Frontal cortex (tissue), 4 donors: Measurements from ENCODE around the gene RRP7A. TPM values are rescaled to one million over a fixed set of nuclear protein-coding genes. Genes with fewer than 3 reads are reported as not detected.
A peak's percentile ranks its signal among the peaks of the same experiment; 100 is the strongest.
"Not testable (repeated sequence)": the region's sequence is repeated elsewhere in the genome, so short reads cannot be mapped to it uniquely, and the experiment has no call there.

Source experiments
- DNase-seq, 2 donors: peaks; one replicate each; pipeline ENCODE4 v3.0.0; 2012; ENCODE audit warnings: low spot score in 2 of 2
- FAIRE-seq: peaks from 2 replicates; lab custom pipeline; 2012; peaks lifted over from hg19 to GRCh38; lab: Jason Lieb, UNC
- total RNA-seq: library from RNA; depleted of rRNA; stranded (reverse); fragments of >200 nt; gene quantifications from one replicate; pipeline ENCODE4 v1.2.3, GENCODE V29; 2014
- donor health status: control.
- donor health status: control.
- donor health status: control.

Gene RRP7A
- total RNA-seq, 1 donor from 2014 or later = 17.9 TPM

DNA sequence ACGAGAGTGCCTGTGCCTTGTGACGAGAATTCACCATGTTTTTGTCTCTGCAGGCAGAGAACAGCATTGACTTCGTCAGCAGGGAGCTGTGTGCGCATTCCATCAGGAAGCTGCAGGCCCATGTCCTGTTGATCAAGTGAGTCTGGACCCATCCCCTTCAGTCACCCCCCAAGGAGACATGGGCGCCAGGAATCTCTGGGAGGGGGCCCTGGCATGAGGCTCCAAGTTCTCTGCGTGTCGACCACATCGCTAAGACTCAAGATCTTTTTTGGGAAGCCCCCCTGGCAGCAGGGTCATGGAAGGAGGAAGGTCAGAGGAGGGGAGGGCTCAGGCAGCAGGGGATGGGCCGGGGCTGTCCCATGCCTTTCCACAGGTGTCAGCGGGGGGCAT is 10.6 kb downstream of the RRP7A start:
- not testable (repeated sequence) for DNase-seq, FAIRE-seq

DNA sequence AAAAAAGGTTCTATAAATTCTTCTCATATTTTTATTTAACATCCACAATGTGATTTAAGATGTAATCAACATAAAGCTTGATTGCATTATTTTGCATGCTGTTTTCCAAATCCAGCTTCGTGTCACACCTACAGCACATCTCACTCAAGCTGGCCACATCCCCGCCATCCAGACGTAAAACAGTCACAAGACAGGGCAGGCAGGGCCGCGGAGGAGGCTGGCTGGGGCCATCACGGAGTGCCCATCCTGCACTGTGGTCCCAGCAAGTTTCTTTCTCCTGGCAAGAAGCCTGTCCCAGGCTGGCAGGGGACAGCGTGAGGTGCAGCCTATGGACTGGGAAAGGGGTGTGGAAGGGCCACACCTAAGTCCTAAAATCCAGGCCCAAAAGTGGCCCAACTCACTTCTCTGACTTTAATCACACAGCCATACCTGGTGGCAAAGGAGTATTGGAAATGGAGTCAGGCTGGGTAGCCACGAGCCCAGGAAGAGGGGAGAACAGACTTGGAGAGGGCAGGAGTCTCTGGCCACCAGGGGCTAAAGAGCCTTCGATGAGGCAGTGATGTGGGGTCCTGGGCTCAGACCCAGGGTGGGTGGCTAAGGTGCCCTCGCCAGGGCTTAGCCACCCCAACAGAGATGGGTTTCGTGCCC is 11.1 kb downstream of the RRP7A start:
- not testable (repeated sequence) for DNase-seq, FAIRE-seq

DNA sequence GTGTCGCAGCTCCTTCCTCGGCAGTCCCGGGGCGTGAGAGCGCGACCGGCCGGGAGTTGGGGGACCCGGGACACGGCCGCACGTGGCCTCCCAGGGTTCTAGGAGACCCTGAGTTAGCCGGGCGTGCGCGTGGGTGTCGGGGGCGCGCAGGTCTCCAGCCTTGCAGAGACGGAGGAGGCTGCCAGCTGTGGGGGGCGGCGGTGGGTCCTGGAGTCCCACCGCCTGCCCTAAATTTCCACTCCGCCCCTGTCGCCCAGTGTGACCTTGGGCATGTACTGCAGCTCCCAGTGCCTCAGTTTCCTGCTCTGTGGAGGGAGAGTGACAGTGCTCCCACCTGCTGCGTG is 18.8 kb downstream of the RRP7A start:
- FAIRE-seq = no peak
- DNase-seq = no peak

DNA sequence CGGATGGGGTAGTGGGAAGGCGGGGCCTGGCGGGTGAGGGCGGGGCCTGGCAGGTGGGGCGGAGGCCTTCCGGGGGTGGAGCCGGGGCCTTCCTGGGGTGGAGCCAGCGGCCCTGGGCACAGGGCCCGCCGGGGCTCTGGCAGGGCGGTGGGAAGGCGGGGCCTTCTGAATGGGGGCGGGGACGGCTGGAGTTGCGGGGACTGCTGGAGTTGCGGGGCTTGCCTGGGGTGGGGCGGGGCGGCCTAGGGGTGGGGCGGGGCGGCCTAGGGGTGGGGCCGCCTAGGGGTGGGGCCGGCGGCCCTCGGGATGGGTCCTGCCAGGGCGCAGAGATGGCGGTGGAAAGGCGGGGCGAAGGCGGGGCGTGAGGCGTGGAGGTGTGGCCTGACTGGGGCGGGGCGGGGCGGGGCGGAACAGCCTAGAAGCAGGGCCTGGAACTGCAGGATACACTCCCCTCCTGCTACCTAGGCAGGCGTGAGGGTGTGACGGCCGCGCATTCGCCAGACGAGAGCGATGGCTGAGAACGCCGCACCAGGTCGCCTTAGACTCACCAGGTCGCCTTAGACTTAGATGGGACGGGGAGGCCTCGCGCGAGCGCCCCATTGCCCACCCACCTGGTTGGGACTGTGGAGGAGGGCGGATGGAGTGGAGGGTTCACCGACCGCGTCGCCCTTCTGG is 19.3 kb downstream of the RRP7A start:
- peak; percentile 95 to 96 for DNase-seq

DNA sequence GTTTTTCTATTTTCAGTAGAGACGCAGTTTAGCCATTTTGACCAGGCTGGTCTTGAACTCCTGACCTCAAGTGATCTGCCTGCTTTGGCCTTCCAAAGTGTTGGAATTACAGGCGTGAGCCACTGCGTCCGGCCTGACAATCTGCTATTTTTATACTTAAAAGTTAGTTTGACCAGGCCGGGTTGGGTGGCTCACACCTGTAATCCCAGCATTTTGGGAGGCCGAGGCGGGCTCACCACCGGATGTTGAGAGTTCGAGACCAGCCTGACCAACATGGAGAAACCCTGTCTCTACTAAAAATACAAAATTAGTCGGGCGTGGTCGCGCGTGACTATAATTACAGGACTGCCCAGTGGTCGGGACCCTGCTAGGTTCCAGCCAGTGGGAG is 19.8 kb downstream of the RRP7A start:
- not testable (repeated sequence) for DNase-seq, FAIRE-seq

More for the DNA sequence above, 19.3 kb downstream of the RRP7A start:
- FAIRE-seq = no peak

DNA sequence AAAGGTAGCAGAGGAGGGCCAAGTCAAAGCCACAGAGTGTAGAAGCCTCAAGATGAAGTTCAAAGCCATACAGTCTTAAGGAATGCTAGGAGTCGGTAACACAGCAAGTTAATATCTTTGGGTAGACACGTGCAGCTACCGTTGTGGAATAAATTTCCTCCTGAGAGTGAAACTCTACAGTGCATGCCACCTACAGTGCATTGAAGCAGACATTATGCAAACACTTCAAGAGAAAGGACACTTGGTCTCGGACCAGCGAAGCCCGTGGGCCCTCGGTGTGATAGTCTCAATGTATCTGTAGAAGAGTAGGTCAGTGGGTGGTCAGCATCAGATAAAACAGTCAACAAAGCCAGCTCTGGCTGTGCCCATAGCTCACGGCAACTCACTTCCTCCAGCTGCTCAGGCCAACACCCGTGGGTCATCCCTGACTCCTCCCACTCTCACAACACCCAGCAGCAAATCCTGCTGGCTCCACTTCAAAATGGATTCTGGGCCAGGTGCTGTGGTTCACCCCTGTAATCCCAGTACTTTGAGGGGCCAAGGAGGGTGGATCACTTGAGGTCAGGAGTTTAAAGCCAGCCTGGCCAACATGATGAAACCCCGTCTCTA is 24.0 kb downstream of the RRP7A start:
- not testable (repeated sequence) for DNase-seq, FAIRE-seq

DNA sequence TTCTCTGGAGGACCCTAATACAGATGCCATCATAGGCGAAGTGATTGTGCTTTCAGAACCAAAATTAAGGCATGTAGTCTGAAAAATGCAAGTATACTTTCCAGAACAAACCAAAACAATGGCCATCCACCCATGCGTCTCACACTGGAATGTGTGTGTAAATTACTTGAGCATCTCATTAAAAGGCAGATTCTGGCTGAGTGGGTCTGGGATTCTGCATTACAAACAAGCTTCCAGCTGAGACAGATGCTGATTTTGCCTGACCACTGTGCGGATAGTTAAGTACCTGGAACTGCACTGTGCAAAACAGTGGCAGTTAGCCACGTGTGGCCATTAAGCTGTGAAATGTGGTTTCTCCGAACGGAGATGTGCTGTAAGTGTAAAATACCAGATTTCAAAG is 26.2 kb downstream of the RRP7A start:
- no peak for DNase-seq

DNA sequence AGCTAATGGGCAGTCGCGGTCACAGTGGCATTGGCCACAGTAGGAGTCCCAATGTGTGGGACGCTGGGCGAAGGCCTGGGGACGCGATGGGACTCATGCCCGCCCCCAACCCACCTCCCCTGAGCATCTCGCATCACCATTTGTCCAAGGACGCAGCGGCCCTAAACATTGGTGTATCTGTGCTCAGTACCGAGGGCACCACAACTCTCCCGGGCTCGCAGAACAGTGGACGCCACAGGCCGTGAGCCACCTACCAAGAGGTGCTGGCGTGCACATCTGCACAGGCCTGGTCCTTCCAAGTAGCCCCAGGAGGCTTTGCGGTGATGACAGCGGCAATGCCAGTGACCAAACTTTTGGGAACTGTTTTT is 27.3 kb downstream of the RRP7A start:
- FAIRE-seq = no peak
- DNase-seq = no peak

More for the DNA sequence above, 26.2 kb downstream of the RRP7A start:
- no peak for FAIRE-seq

DNA sequence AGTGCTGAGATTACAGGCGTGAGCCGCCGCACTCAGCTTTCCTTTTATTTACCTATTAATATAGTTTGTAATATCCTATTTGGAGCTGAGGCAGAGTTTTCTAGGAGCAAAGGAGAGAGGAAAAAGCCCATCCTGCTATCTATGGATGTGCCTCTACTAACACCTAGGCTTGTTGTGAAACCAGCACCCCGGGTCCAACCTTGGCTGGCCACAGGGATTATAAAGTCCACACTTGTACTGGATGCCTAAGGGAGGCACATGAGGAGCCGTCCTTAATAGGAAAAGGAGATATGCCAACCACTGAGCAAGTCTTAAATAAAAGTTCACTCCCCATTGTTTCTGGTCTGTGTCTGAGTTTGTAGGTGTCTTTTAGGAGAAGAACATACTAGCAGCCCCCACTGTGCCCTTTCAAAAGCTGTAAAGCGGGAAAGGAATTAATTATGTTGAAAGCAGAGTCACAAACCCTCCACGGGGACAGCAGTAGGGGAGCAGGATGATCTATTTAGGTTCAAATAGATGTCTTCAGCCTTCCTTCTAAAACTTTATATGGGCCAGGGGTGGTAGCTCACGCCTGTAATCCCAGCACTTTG is 29.3 kb downstream of the RRP7A start:
- no peak for FAIRE-seq

DNA sequence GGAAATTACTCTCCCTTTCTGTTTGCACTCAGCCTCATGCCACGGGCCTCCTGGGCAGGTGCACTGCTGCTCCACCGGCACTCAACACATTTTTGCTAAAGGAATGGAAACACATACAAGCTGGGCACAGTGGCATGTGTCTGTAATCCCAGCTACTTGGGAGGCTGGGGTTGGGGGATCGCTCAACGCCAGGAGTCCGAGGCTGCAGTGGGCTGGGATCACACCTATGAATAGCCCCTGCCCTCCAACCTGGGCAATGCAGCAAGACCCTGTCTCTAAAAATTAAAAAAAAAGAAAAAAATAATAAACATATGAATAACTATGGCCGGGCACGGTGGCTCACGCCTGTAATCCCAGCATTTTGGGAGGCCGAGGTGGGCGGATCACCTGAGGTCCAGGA is 30.6 kb downstream of the RRP7A start:
- FAIRE-seq (no peak), DNase-seq (no peak)

More for the DNA sequence above, 29.3 kb downstream of the RRP7A start:
- no peak for DNase-seq

DNA sequence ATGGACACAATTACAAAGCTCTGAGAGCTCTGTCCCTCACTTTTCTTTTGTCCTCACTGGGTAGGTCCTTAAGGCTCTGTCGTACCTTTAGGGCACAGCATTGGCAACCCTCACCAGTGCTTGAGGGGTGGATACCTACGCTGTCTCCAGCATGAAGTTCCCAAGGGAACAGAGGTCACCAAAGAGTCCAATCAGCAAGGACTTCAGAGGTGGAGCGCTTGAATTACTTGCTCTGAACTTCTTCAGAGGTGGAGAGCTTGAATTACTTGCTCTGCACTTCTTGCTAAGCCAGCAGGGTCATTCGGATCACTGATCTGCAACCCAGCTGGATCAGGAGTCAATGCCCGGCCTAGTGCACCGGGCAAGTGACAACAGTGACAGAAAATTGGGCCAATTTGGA is 35.1 kb downstream of the RRP7A start:
- no peak for FAIRE-seq

DNA sequence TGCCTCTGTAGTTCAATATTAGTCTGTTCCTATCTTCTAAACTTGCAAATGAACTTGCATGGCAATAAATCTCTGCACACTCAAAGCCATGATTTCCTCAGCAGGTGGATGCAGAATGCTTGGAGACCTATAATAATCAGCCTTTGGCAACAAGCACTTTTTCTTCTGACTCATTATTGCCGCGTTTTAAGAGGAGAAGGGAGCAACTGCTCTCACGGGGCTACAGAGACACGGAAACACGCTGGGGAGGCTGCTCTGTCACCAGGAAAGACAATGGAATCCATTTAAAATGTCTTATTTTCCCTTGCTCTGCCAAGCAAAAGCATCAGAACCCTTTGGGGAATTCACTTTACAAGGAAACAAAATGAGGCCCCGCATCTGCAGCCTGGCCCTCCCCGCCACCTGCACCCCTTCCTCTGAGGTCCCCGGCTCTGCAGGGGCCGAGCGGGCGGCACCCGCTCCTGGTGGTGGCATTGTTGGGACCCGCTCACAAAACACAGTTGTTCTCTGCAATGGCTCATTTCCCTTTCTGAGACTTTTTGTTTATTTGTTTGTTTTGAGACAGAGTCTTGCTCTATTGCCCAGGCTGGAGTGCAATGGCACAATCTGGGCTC is 35.9 kb downstream of the RRP7A start:
- not testable (repeated sequence) for FAIRE-seq, DNase-seq

More for the DNA sequence above, 35.1 kb downstream of the RRP7A start:
- no peak for DNase-seq

DNA sequence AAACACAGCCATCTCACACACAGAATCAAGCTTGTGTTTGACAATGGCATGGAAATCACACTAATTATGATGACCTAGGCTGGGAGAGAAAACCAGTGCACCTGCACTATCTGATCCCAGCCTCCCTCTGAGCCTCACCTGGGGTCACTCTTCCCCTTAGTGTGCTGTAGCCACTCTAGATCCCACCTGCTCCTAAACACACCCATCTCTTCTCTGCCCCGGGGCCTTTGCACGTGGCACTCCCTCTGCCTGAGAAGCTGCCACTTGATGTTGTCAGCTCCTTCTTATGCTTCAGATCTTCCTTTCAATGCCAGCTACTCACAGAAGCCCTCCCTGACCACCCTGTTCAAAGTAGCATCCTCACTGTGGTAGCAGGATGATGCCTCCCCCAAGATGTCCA is 44.5 kb downstream of the RRP7A start:
- no peak for FAIRE-seq

DNA sequence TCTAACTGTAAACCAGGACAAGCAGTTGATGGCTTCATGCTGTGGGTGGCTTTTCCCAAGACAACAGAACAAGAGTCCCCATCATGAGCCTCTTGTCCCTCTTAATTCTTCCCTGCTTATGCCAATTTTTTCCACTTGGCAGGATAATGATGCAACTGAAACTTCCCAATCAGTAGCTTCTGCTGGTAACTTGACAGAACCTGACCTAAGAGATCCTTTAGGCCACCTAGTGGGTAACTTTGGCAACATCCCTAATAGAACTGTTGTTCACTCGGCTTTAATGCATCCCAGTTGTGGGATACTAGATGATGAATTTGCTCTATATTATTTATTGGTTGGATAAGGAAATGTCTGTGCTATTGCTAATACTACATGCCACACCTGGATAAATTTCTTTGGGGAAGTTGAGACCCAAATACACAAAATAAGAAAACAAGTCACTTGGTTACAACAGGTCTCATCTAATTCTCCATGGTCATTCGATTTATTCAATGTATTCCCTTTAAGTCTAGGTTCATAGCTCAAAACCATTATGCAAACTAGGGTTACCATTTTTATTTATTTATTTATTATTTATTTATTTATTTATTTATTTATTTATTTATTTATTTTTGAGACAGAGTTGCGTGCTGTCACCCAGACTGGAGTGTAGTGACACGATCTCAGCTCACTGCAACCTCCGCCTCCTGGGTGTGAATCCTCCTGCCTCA is 46.0 kb downstream of the RRP7A start:
- DNase-seq = peak in 1 of 2 donors; percentile 24
- FAIRE-seq = no peak

More for the DNA sequence above, 44.5 kb downstream of the RRP7A start:
- no peak for DNase-seq

DNA sequence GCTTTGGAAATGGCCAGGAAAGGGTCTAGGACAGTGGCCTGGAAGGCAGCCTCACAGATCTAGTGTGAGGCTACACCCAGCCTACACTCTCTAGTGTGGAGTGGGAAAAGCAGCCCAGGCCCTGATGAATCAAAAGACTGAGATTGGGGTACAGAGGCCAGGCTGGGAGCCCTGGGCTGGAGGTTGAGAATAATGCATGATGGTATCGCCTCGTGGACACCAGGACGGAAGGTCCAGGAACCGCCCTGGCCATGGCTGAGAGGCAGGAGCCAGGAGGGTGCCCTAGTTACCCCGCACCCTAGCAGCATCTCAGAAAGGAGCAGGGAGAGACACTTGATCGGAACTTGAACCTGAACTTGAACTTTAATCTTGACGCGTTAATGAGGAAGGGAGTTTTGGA is 46.9 kb downstream of the RRP7A start:
- FAIRE-seq (no peak), DNase-seq (no peak)

DNA sequence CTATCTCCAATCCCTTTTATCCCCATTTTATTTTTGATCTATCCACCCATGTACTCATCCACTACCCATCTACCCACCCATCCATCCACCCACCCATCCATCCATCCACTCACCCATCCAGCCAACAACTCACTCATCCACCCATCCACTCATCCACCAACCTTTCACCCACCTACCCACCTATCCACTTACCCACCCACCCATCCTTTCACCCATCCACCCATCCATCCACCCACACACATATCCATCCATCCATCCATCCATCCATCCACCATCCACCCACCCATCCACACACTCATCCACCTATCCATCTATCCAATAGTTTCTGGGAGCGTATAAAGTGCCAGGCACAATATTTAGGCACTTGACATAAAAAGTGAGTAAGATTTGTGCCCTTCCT is 48.2 kb downstream of the RRP7A start:
- DNase-seq = no peak
- FAIRE-seq = no peak

DNA sequence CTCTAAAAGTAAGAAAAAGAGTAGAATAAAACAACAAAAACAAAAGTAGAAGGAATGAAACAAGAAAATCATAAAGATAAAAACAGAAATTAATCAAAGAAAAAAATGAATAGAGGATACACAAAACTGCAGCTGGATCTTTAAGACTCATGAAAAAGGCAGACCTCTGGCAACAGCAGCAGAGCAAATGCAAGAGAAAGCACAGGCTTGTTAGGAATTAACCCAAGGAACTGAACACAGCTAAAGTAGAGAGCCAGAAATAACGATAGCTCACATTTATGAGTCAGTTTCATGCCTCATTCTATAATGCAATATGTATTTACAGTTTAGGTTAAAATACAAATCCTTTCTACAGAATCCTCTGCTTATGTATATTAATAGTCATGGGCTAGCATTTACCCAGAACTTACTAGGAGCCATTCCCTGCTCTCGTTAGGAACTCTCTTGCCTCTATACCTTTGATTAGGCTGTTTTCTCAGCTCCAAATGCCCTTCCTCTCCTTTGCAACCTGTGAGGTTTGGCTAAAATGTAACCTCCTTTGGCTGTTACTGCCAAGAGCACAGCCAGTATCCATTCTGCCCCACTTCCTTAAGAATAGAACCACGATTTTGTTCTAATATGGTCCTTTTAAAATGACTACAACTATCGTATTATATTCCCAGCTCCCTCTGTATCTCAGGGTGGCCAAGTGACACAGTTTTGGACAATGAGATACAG is 49.1 kb downstream of the RRP7A start:
- DNase-seq (no peak), FAIRE-seq (no peak)

DNA sequence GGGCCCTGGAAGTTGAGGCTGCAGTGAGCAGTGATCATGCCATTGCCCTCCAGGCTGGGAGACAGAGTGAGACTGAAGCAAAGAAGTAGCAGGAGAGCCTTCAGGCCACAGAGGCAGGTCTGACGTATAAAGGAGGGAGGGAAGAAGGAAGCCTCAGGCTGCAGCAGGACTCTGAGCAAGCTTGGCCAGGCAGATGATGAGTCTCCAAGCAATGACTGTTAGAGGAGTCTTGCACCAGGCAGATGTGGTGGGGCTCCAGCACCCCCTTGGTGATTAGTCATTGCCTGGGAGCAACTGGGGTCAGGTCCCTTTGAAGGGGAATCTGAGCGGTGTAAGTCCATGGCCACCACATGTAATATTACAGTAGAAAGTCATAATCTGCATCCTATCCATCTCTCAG is 50.8 kb downstream of the RRP7A start:
- FAIRE-seq (no peak), DNase-seq (no peak)

DNA sequence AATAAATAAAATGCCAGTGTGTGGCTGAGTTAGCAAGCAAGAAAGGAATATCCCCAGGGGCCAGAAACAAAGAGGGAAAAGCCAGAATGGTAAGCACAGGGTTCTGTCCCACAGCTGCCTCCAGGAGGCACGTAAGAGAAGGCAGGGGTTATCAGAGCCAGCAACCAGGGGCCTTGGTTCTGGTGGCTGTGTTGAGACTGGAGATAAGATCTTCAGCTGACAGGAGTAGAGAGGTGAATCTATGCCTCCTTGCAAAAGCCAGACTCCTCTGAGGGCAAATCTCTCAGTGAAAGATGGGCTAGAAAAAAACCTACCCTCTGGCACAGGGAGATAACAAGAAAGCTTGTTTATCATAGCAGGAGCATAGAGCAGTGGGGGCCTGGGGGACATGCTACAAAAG is 57.6 kb downstream of the RRP7A start:
- FAIRE-seq (no peak), DNase-seq (no peak)
